HG02588 (cell line): ENCODE data around the gene SPATA19.
A peak's percentile ranks its signal among the peaks of the same experiment; 100 is the strongest.

Source experiments
- ATAC-seq: cut with Tn5 transposase; IDR thresholded peaks from one replicate; pipeline ENCODE4 v1.9.1; 2021; ENCODE audit warnings: mild to moderate bottlenecking, moderate library complexity; ENCODE audit not compliant: unreplicated experiment

SPATA19 gene

GRCh38 chr11:133835593-133836548 is 9.4 kb downstream of the SPATA19 start:
- no peak for ATAC-seq

- peak; percentile 86 for ATAC-seq
These were observed 10.4 kb downstream of the SPATA19 start for GRCh38 chr11:133834682-133835592.

- no peak for ATAC-seq
These were observed 11.2 kb downstream of the SPATA19 start for GRCh38 chr11:133833898-133834681.

- ATAC-seq, result no peak
These were observed 12.1 kb downstream of the SPATA19 start for GRCh38 chr11:133832991-133833897.

- ATAC-seq, result no peak
These were observed 13.0 kb downstream of the SPATA19 start for GRCh38 chr11:133832096-133832990.

- ATAC-seq, result no peak
These were observed 14.1 kb downstream of the SPATA19 start for GRCh38 chr11:133830931-133831907.

- no peak for ATAC-seq
These were observed 15.7 kb downstream of the SPATA19 start for GRCh38 chr11:133829566-133829965.

GRCh38 chr11:133828871-133829270 is 16.4 kb downstream of the SPATA19 start:
- no peak for ATAC-seq

- ATAC-seq, result no peak
These were observed 17.8 kb downstream of the SPATA19 start for GRCh38 chr11:133827556-133827955.

- no peak for ATAC-seq
These were observed 18.4 kb downstream of the SPATA19 start for GRCh38 chr11:133826866-133827265.

- no peak for ATAC-seq
These were observed 19.6 kb downstream of the SPATA19 start for GRCh38 chr11:133825666-133826065.

GRCh38 chr11:133825156-133825555 is 20.2 kb downstream of the SPATA19 start:
- ATAC-seq, result no peak

- no peak for ATAC-seq
These were observed 20.7 kb downstream of the SPATA19 start for GRCh38 chr11:133824593-133824992.

- ATAC-seq, result no peak
These were observed 21.7 kb downstream of the SPATA19 start for GRCh38 chr11:133823614-133824013.

- no peak for ATAC-seq
These were observed 22.1 kb downstream of the SPATA19 start for GRCh38 chr11:133823211-133823610.

GRCh38 chr11:133821776-133822175 is 23.5 kb downstream of the SPATA19 start:
- no peak for ATAC-seq

GRCh38 chr11:133819746-133820315 is 25.5 kb downstream of the SPATA19 start:
- ATAC-seq, result no peak
